Fibroblast of lung (primary cell): ENCODE data around the gene OAT. TPM values are rescaled to one million over a fixed set of nuclear protein-coding genes. Genes with fewer than 3 reads are reported as not detected.
"Not testable (repeated sequence)": the region's sequence is repeated elsewhere in the genome, so short reads cannot be mapped to it uniquely, and the experiment has no call there.

Experiments used
- DNase-seq, 2 donors: peaks; one replicate each; pipeline versions ENCODE4 v3.0.0 to v3.0.0-alpha.2; 2010; ENCODE audit warnings: low read depth in 2 of 2
- H2AFZ ChIP-seq: 2 replicates; pipeline ENCODE4 v1.5.1; 2012; ENCODE audit warnings: low read length, control low read depth, inconsistent platforms
- H3K27ac ChIP-seq: 2 replicates; pipeline ENCODE4 v1.5.1; 2011; ENCODE audit warnings: low read length, control low read depth; ENCODE audit not compliant: insufficient read depth
- H3K27me3 ChIP-seq: 2 replicates; pipeline ENCODE4 v1.5.1; 2011; ENCODE audit warnings: mild to moderate bottlenecking, low read length; ENCODE audit not compliant: control insufficient read depth, insufficient read depth
- H3K36me3 ChIP-seq: 2 replicates; pipeline ENCODE4 v1.5.1; 2011; ENCODE audit warnings: low read length; ENCODE audit not compliant: control insufficient read depth, insufficient read depth
- H3K4me1 ChIP-seq: 2 replicates; pipeline ENCODE4 v1.5.1; 2011; ENCODE audit warnings: low read length; ENCODE audit not compliant: control insufficient read depth, insufficient read depth; ENCODE audit errors: extremely low read depth
- H3K4me2 ChIP-seq: 2 replicates; pipeline ENCODE4 v1.5.1; 2011; ENCODE audit warnings: low read length, control low read depth; ENCODE audit not compliant: insufficient read depth; ENCODE audit errors: extremely low read depth
- H3K4me3 ChIP-seq, 4 experiments: fragments of 200-600 bp in 1 of 4; sonication (generic) in 1 of 4; replicated peaks in 1 of 4; 2 replicates each; pipeline ENCODE4 v1.5.1; 2011 to 2016; ENCODE audit warnings: low read length in 4 of 4, low read depth in 3 of 4, mild to moderate bottlenecking in 3 of 4, control low read depth in 2 of 4, inconsistent platforms in 1 of 4, mixed read lengths in 1 of 4; ENCODE audit not compliant: insufficient read depth in 1 of 4; ENCODE audit errors: control extremely low read depth in 1 of 4
- H3K79me2 ChIP-seq: 2 replicates; pipeline ENCODE4 v1.5.1; 2012; ENCODE audit warnings: mild to moderate bottlenecking, low read length, inconsistent platforms; ENCODE audit not compliant: control insufficient read depth, insufficient read depth
- H3K9ac ChIP-seq: 2 replicates; pipeline ENCODE4 v1.5.1; 2011; ENCODE audit warnings: mild to moderate bottlenecking, low read length, control low read depth; ENCODE audit not compliant: insufficient read depth
- H3K9me3 ChIP-seq: 2 replicates; pipeline ENCODE4 v1.5.1; 2012; ENCODE audit warnings: low read depth, low read length; ENCODE audit not compliant: control insufficient read depth, insufficient read depth
- H4K20me1 ChIP-seq: 2 replicates; pipeline ENCODE4 v1.5.1; 2011; ENCODE audit warnings: low read length; ENCODE audit not compliant: control insufficient read depth, insufficient read depth; ENCODE audit errors: extremely low read depth
- CTCF ChIP-seq, 2 donors: IDR thresholded peaks in 1 of 2; conservative IDR thresholded peaks in 1 of 2; 1 replicate in 1 of 2; 2 replicates in 1 of 2; pipeline ENCODE4 v1.5.1; 2011 to 2012; ENCODE audit warnings: low read length in 2 of 2, control low read depth in 1 of 2, inconsistent platforms in 1 of 2, low read depth in 1 of 2, mild to moderate bottlenecking in 1 of 2
- EZH2 ChIP-seq: IDR thresholded peaks from 2 replicates; pipeline ENCODE4 v1.5.1; 2012; ENCODE audit warnings: low read length, control low read depth, mild to moderate bottlenecking; ENCODE audit errors: missing control alignments
- polyA plus RNA-seq, 2 donors: library from polyadenylated mRNA; depleted of rRNA in 1 of 2; stranded (reverse) in 1 of 2; unstranded in 1 of 2; fragments of >200 nt; gene quantifications; 2 replicates each; pipeline ENCODE4 v1.2.1, GENCODE V29; 2011 to 2012; ENCODE audit warnings: missing spikeins in 1 of 2
- total RNA-seq: library from RNA; depleted of rRNA; stranded (reverse); fragments of >200 nt; gene quantifications from 2 replicates; pipeline ENCODE4 v1.2.1, GENCODE V29; 2014

The OAT gene
- total and polyA plus RNA-seq, 2 donors (not counting 1 experiment from before 2014, with no cell fraction given) = 147 to 227 TPM

GRCh38 chr10:124436191-124436638, 17.5 kb upstream of the OAT start:
- H3K9ac ChIP-seq = no peak overlapping the region
- DNase-seq = peak in 1 of 2 donors; percentile 68
- no peak overlapping the region for H3K4me2 ChIP-seq
- no peak overlapping the region for H3K4me3 ChIP-seq
- no peaks in the 10 kb centered on the region for H4K20me1 ChIP-seq
- no peak for TF ChIP-seq CTCF (conservative IDR thresholded peaks at IDR 0.05 in 1 of 2, IDR thresholded peaks at IDR 0.05 in 1 of 2; ENCODE audit: low read depth in 1 of 2, low read length in 2 of 2)
- TF ChIP-seq EZH2 = no peak
- H3K79me2 ChIP-seq = no peaks in the 10 kb centered on the region
- H3K9me3 ChIP-seq = no peaks in the 10 kb centered on the region
- H2AFZ ChIP-seq = no peak overlapping the region
- no peaks in the 10 kb centered on the region for H3K4me1 ChIP-seq
- H3K27ac ChIP-seq = no peak overlapping the region
- no peaks in the 10 kb centered on the region for H3K36me3 ChIP-seq
- H3K27me3 ChIP-seq = no peaks in the 10 kb centered on the region

- not testable (repeated sequence) for H3K36me3 ChIP-seq, H3K27me3 ChIP-seq, H4K20me1 ChIP-seq, H3K27ac ChIP-seq, H2AFZ ChIP-seq, H3K9me3 ChIP-seq, H3K4me1 ChIP-seq, H3K9ac ChIP-seq, H3K4me2 ChIP-seq, H3K4me3 ChIP-seq, H3K79me2 ChIP-seq, DNase-seq
Measured at GRCh38 chr10:124435683-124436082, 17.0 kb upstream of the OAT start.

- Histone ChIP-seq H3K4me2 (no peak overlapping the region), H3K4me1 (no peaks in the 10 kb centered on the region), H4K20me1 (no peaks in the 10 kb centered on the region), H3K36me3 (no peaks in the 10 kb centered on the region), H3K9me3 (no peaks in the 10 kb centered on the region), H3K27me3 (no peaks in the 10 kb centered on the region), H3K9ac (no peak overlapping the region), H3K4me3 (no peak overlapping the region), H2AFZ (no peak overlapping the region), H3K27ac (no peak overlapping the region), H3K79me2 (no peaks in the 10 kb centered on the region)
- no peak for TF ChIP-seq CTCF (conservative IDR thresholded peaks at IDR 0.05 in 1 of 2, IDR thresholded peaks at IDR 0.05 in 1 of 2; ENCODE audit: low read depth in 1 of 2, low read length in 2 of 2)
- no peak for TF ChIP-seq EZH2
- no peak for DNase-seq
Measured at GRCh38 chr10:124433461-124433860, 14.7 kb upstream of the OAT start.
